CD4-positive, alpha-beta T cell (primary cell): ENCODE results near the gene SPOCD1. TPM values are rescaled to one million over a fixed set of nuclear protein-coding genes. Genes with fewer than 3 reads are reported as not detected.

ENCODE experiments used
- ATAC-seq: fragments of 200-7000 bp; cut with Tn5 transposase; one replicate; pipeline ENCODE4 v1.10.0; 2022; ENCODE audit warnings: mild to moderate bottlenecking; ENCODE audit not compliant: poor library complexity
- CTCF ChIA-PET: fragments of 350-600 bp; sonication (Branson Sonifier 250); formaldehyde crosslinking; loops from one replicate; lab custom pipeline; 2021; ENCODE audit warnings: antibody characterized with exemption, inconsistent platforms; lab: Charles Lee
- POLR2A ChIA-PET: fragments of 350-600 bp; sonication (Branson Sonifier 250); formaldehyde crosslinking; loops from one replicate; lab custom pipeline; 2021; ENCODE audit warnings: antibody characterized with exemption, inconsistent platforms; lab: Charles Lee
- DNase-seq, 14 experiments: peaks; one replicate each; pipeline ENCODE4 v3.0.0-alpha.2; 2013 to 2020; ENCODE audit warnings: mixed read lengths in 2 of 14
- H3K27ac ChIP-seq, 2 donors: one replicate each; pipeline versions ENCODE4 v1.5.1 to v1.7.0; 2013; ENCODE audit warnings: low read length in 2 of 2, low read depth in 1 of 2, mild to moderate bottlenecking in 1 of 2
- H3K27me3 ChIP-seq, 2 experiments: 1 replicate in 1 of 2; 2 replicates in 1 of 2; pipeline versions ENCODE4 v1.6.1 to v1.7.0; 2013; ENCODE audit warnings: low read length in 2 of 2, control low read depth in 1 of 2, mild to moderate bottlenecking in 1 of 2, moderate library complexity in 1 of 2; ENCODE audit not compliant: insufficient read depth in 2 of 2, control insufficient read depth in 1 of 2
- H3K36me3 ChIP-seq: one replicate; pipeline ENCODE4 v1.6.1; 2013; ENCODE audit warnings: low read length, control low read depth; ENCODE audit not compliant: insufficient read depth
- H3K4me1 ChIP-seq: one replicate; pipeline ENCODE4 v1.6.1; 2013; ENCODE audit warnings: low read length, control low read depth; ENCODE audit not compliant: insufficient read depth
- H3K4me3 ChIP-seq: one replicate; pipeline ENCODE4 v1.5.1; 2013; ENCODE audit warnings: mild to moderate bottlenecking, low read length, moderate library complexity
- H3K9me3 ChIP-seq, 2 experiments: 1 replicate in 1 of 2; 2 replicates in 1 of 2; pipeline versions ENCODE4 v1.6.1 to v1.7.0; 2013; ENCODE audit warnings: low read length in 2 of 2, mild to moderate bottlenecking in 2 of 2, control low read depth in 1 of 2, moderate library complexity in 1 of 2; ENCODE audit not compliant: control insufficient read depth in 1 of 2, insufficient read depth in 1 of 2
- H3K27ac Mint-ChIP-seq: one replicate; pipeline ENCODE4 v1.8.0; 2020; ENCODE audit warnings: mixed read lengths
- H3K27me3 Mint-ChIP-seq: one replicate; pipeline ENCODE4 v1.8.0; 2021; ENCODE audit warnings: mixed read lengths
- H3K36me3 Mint-ChIP-seq: one replicate; pipeline ENCODE4 v1.8.0; 2021; ENCODE audit warnings: low read depth, mixed read lengths
- H3K4me1 Mint-ChIP-seq: one replicate; pipeline ENCODE4 v1.8.0; 2021; ENCODE audit warnings: low read depth, mixed read lengths
- H3K4me3 Mint-ChIP-seq: one replicate; pipeline ENCODE4 v1.8.0; 2020; ENCODE audit warnings: mild to moderate bottlenecking, mixed read lengths
- H3K9me3 Mint-ChIP-seq: one replicate; pipeline ENCODE4 v1.8.0; 2020; ENCODE audit warnings: mixed read lengths
- CTCF ChIP-seq: fragments of 200-600 bp; IDR thresholded peaks from one replicate; pipeline ENCODE4 v1.8.0; 2022; ENCODE audit warnings: antibody characterized with exemption, mild to moderate bottlenecking
- intact Hi-C, 2 experiments: fragments of 100-400 bp; cut with DNase I in 1 of 2; cut with micrococcal nuclease in 1 of 2; formaldehyde crosslinking; loops; one replicate each; pipeline versions ENCODE4 v1.15.1 to v1.9.0; 2023 to 2025; cut with DNase I, micrococcal nuclease
- total RNA-seq, 174 experiments: library from RNA in 2 of 174; stranded (reverse) in 2 of 174; gene quantifications; one replicate each; pipeline ENCODE4 v1.2.3 and lab custom pipeline; 2021 to 2026

SPOCD1 gene
- total RNA-seq, 2 experiments from 2014 or later, result 0.11 to 0.27 TPM

GRCh38 chr1:31860581-31860980, 44.8 kb upstream of the SPOCD1 start:
- Histone ChIP-seq H3K27me3 (no peaks in the 10 kb centered on the region), H3K36me3 (no peaks in the 10 kb centered on the region), H3K9me3 (no peaks in the 10 kb centered on the region), H3K27ac (no peak overlapping the region), H3K4me1 (peaks cover 9% of the 10 kb centered on the region), H3K4me3 (no peak overlapping the region)
- intact Hi-C loops, result no loop called here
- no peak for ATAC-seq
- H3K4me3 Mint-ChIP-seq, result no peak overlapping the region
- POLR2A ChIA-PET, result no interaction called here
- no peaks in the 10 kb centered on the region for H3K27me3 Mint-ChIP-seq
- no peaks in the 10 kb centered on the region for H3K4me1 Mint-ChIP-seq
- TF ChIP-seq CTCF, result no peak
- no peaks in the 10 kb centered on the region for H3K9me3 Mint-ChIP-seq
- H3K27ac Mint-ChIP-seq, result no peak overlapping the region
- no peak for DNase-seq
- no peaks in the 10 kb centered on the region for H3K36me3 Mint-ChIP-seq
- CTCF ChIA-PET, result no interaction called here

- Histone ChIP-seq H3K36me3 (no peaks in the 10 kb centered on the region), H3K4me1 (peaks cover 9% of the 10 kb centered on the region), H3K27ac (no peak overlapping the region), H3K4me3 (no peak overlapping the region), H3K27me3 (no peaks in the 10 kb centered on the region), H3K9me3 (no peaks in the 10 kb centered on the region)
- no peak overlapping the region for H3K27ac Mint-ChIP-seq
- POLR2A ChIA-PET, result interaction anchor here (1.2 kb wide), 1 partner anchor 12 kb away, joined by 5 read pairs; no protein-coding TSS in a partner anchor
- H3K27me3 Mint-ChIP-seq, result no peaks in the 10 kb centered on the region
- intact Hi-C loops, result no loop called here
- no peak for TF ChIP-seq CTCF
- H3K36me3 Mint-ChIP-seq, result no peaks in the 10 kb centered on the region
- DNase-seq (no peak), ATAC-seq (no peak)
- no peaks in the 10 kb centered on the region for H3K9me3 Mint-ChIP-seq
- no peak overlapping the region for H3K4me3 Mint-ChIP-seq
- H3K4me1 Mint-ChIP-seq, result peaks cover 7% of the 10 kb centered on the region
- CTCF ChIA-PET, result no interaction called here
These were observed 43.9 kb upstream of the SPOCD1 start for GRCh38 chr1:31859719-31860118.

- TF ChIP-seq CTCF, result no peak
- Mint-ChIP-seq H3K27ac (no peak overlapping the region), H3K4me3 (no peak overlapping the region), H3K9me3 (no peaks in the 10 kb centered on the region), H3K36me3 (no peaks in the 10 kb centered on the region), H3K27me3 (no peaks in the 10 kb centered on the region), H3K4me1 (peaks cover 9% of the 10 kb centered on the region)
- ChIA-PET POLR2A (interaction anchor here (1.2 kb wide), 1 partner anchor 11 kb away, joined by 5 read pairs; no protein-coding TSS in a partner anchor), CTCF (interaction anchor here (1.4 kb wide), 1 partner anchor 70 kb away, joined by 4 read pairs; no protein-coding TSS in a partner anchor)
- ATAC-seq (no peak), DNase-seq (no peak)
- Histone ChIP-seq H3K9me3 (no peaks in the 10 kb centered on the region), H3K27ac (no peak overlapping the region), H3K36me3 (no peaks in the 10 kb centered on the region), H3K27me3 (no peaks in the 10 kb centered on the region), H3K4me1 (peaks cover 9% of the 10 kb centered on the region), H3K4me3 (no peak overlapping the region)
- intact Hi-C loops, result no loop called here
These were observed 43.2 kb upstream of the SPOCD1 start for GRCh38 chr1:31859044-31859443.
